Epithelial cell of proximal tubule (primary cell): ENCODE data around the gene COPS2. TPM values are rescaled to one million over a fixed set of nuclear protein-coding genes. Genes with fewer than 3 reads are reported as not detected.

ENCODE experiments used
- DNase-seq: peaks from one replicate; pipeline ENCODE4 v3.0.0-alpha.2; 2011; ENCODE audit warnings: low read depth
- H3K4me3 ChIP-seq: 2 replicates; pipeline ENCODE4 v1.5.1; 2011; ENCODE audit warnings: low read depth, mild to moderate bottlenecking, low read length
- total RNA-seq: library from RNA; depleted of rRNA; stranded (reverse); fragments of >200 nt; gene quantifications from 2 replicates; pipeline ENCODE4 v1.2.3, GENCODE V29; 2015
- TF ChIP-seq, protein P1 (sequence below): conservative IDR thresholded peaks from 2 replicates; pipeline ENCODE4 v1.5.1; 2012; ENCODE audit warnings: low read depth, mild to moderate bottlenecking, low read length

COPS2 gene
- total RNA-seq: 25.7 and 33.6 TPM in 2 replicates

DNA sequence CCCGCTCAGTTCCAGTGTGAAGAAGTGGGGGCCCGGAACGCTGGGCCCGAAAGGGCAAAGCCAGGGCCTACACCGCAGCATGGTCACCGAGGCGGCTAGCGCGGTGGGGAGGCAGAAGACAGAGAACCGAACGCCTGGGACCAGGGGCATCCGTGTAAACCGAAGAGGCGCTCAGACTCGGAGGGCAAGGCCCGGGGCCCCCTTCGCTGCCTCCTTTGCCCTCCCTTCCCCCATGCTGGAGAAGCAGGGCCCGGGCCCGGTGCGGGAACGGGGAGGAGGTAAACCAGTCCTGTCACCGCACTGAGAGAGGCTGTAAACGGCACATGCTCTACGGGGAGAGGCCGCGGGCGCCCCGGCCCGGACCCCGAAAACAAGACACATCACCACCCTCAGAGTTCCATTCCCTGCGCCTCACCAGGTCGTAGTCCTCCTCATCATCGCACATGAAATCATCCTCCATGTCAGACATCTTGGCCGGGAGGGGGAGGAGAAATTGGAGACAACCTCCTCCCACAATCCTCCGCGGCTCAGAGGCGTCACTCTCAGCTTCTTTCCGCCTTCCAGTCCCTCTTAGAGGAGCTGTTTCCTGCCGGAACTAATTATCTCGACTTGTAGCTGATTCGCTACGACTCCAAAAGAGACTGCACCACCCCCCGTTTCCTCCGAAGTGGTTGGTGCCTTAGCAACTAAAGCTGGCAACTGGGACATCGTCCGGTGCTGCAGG is at the start of gene COPS2:
Gene COPS2 (minus strand): TSS at position 490 of the 724 bp plus-strand sequence. CDS start 21 bp downstream, at position 469.
- TF ChIP-seq, protein P1, sequence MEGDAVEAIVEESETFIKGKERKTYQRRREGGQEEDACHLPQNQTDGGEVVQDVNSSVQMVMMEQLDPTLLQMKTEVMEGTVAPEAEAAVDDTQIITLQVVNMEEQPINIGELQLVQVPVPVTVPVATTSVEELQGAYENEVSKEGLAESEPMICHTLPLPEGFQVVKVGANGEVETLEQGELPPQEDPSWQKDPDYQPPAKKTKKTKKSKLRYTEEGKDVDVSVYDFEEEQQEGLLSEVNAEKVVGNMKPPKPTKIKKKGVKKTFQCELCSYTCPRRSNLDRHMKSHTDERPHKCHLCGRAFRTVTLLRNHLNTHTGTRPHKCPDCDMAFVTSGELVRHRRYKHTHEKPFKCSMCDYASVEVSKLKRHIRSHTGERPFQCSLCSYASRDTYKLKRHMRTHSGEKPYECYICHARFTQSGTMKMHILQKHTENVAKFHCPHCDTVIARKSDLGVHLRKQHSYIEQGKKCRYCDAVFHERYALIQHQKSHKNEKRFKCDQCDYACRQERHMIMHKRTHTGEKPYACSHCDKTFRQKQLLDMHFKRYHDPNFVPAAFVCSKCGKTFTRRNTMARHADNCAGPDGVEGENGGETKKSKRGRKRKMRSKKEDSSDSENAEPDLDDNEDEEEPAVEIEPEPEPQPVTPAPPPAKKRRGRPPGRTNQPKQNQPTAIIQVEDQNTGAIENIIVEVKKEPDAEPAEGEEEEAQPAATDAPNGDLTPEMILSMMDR: no peak
- peak within 1 kb of the TSS; percentile 72 for H3K4me3 ChIP-seq
- peak; percentile 94 for DNase-seq

- no peak for DNase-seq
- H3K4me3 ChIP-seq: no peak overlapping the region
- TF ChIP-seq, protein P1: no peak
Measured at GRCh38 chr15:49200347-49200746, 44.9 kb upstream of the COPS2 start.

DNA sequence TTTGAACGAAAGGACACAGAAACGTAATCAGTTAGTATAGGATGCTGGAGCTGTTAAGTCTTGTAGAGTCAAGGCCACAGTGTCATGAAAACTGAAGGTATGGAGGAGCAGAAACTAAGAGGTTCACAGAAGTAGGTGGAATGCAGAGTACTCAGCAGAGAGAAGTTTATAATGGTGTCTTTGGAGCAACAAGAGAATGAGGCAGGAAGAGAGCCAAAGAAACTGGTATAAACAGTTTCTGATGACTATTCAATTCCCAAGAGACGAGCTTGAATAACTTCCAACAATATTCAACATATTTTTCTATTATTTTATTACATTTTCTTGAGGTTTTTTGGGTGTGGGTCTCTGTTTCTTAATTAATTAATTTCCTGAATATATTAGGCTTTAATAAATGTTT is 44.3 kb upstream of the COPS2 start:
- no peak for DNase-seq
- no peak overlapping the region for H3K4me3 ChIP-seq
- TF ChIP-seq, protein P1: no peak

DNA sequence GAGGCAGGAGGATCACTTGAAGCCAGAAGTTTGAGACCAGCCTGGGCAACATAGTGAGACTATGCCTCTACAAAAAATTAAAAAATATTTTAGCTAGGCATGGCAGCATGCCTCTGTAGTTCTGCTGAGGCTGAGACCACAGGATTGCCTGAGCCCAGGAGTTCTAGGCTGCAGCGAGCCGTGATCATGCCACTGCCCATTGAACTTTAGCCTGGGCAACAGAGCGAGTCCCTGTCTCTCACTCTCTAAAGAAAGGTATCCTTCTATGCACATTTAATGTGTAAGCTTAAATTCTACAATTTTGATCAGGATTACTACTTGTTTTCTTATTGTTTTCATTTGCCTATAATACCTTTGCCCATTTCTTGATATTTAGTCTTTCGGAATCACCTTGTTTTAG is 41.5 kb upstream of the COPS2 start:
- H3K4me3 ChIP-seq: no peak overlapping the region
- no peak for DNase-seq
- TF ChIP-seq, protein P1: no peak

DNA sequence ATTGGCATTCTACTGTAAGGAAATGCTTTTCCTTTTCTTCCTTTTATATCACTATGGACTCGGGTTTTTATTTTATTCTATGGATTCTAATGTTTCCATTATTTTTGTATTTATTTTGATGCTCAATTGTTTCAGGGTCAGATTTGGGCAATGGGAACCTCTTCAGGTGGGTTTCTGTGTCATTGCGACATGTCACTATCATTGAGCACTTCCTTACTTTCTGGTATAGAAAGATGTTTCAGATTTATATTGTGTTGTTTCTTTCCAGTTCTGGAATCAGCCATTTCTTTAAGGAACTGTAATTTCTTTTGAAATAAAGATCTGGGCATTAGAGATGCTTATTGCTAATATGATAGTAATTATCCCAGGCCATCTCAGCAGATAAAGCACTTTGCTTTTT is 36.5 kb upstream of the COPS2 start:
- no peak for DNase-seq
- TF ChIP-seq, protein P1: no peak
- no peak overlapping the region for H3K4me3 ChIP-seq

DNA sequence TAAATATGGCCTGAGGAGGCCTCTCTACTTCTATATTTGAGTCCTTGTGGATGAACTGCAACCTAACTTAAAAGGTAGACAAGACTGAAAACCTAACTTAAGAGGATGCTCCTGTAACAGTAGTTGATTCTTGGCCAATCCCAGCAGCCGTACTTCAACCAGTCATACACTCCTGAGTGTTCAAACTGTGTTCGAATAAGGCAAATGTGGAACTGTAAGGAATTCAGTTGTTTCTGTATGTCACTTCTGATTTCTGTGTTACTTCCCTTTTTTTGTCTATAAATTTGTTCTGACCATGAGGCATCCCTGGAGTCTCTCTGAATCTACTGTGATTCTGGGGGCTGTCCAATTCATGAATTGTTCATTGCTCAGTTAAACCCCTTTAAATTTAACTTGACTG is 35.2 kb upstream of the COPS2 start:
- DNase-seq: no peak
- H3K4me3 ChIP-seq: no peak overlapping the region
- TF ChIP-seq, protein P1: no peak

DNA sequence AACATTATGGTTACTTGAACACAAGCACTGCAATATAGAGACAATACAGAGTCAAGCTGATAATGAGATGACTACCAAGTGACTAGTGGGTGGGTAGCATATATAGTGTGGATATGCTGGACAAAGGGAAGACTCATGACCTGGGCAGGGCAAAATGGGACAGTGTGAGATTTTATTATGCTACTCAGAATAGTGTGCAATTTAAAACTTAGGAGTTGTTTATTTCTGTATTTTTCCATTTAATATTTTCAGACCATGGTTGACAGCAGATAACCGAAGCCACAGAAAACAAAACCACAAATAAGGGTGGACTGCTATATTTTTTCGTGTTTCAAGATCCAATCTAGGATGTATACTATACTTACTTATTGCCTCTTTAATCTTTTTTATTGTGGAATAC is 34.2 kb upstream of the COPS2 start:
- no peak for DNase-seq
- no peak overlapping the region for H3K4me3 ChIP-seq
- TF ChIP-seq, protein P1: no peak
